ENCODE data around the gene FAM124B.

FAM124B gene

DNA sequence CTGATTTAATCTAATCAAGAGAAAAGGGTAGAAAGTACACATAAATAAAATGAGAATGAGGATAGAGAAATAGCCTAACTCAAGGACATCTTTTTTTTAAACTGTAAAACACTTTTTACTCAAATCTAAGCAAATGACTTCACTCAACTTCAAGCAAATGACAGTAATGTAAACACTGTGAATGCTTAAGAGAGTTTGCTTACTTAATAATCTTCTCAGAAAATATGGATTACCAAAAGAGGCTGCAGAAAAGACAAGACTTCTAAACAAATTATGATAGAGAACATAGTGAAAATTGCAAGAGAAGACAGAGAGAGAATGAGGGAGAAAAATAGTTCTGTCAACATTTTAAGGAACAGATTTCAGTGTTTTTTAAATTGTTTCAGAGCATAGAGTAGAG is 52.5 kb downstream of the FAM124B start:
- DNase-seq: no peak
- H3K27me3 ChIP-seq (replicated peaks; ENCODE audit: control insufficient read depth, insufficient read depth, low read length, poor library complexity, severe bottlenecking): no peaks in the 10 kb centered on the region
- no peak overlapping the region for H3K4me3 ChIP-seq (ENCODE audit: insufficient read depth, low read depth, low read length, poor library complexity, severe bottlenecking)
- H3K4me1 ChIP-seq (ENCODE audit: control insufficient read depth, insufficient read depth, low read length, poor library complexity, severe bottlenecking): no peaks in the 10 kb centered on the region
- H3K27ac ChIP-seq (ENCODE audit: insufficient read depth, low read length, poor library complexity, severe bottlenecking): no peak overlapping the region
- no peaks in the 10 kb centered on the region for H3K36me3 ChIP-seq (ENCODE audit: control insufficient read depth, insufficient read depth, low read length)
- no peaks in the 10 kb centered on the region for H3K9me3 ChIP-seq (ENCODE audit: control insufficient read depth, low read length)

DNA sequence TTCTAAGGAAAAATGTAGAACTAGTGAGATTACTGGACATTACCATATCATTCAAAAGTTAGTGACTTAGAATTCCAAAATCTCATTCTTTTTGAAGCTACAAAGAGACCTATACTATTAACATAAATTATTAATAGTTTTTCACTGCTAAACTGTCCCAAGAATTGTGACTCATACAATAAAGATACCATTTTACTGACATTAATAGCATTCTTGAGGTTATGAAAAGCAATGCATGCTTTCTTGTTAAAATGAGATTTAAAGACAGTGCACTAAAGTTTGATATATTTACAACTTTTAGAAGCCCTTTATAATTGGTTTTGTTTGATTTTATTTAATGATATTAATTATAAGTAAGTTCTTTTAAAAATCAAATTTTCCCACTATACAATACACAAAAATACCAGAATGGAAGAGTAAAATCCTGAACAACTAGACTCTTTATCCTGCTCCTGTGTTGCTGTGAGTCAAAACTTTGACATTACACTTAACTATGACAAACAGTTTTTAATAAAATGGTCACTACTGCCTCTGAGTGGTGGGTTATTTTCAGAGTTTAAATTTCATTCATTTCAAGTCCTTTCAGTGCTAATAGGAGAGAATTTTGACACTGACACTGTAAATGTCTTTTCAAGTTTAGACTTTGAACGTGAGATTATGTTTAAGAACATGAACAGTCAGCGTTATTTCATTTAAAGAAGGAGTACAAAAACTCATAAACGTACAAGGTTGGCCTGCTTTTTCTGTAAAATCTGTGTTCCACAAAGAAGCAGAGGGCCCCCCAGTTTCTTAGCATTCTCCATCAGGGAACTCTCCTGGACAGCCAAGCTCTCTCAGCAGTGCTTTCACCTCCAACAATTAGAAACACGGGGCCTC is 54.5 kb downstream of the FAM124B start:
- Histone ChIP-seq H3K4me3 (ENCODE audit: insufficient read depth, low read depth, low read length, poor library complexity, severe bottlenecking) (no peak overlapping the region), H3K9me3 (ENCODE audit: control insufficient read depth, low read length) (no peaks in the 10 kb centered on the region), H3K27ac (ENCODE audit: insufficient read depth, low read length, poor library complexity, severe bottlenecking) (no peak overlapping the region), H3K27me3 (replicated peaks; ENCODE audit: control insufficient read depth, insufficient read depth, low read length, poor library complexity, severe bottlenecking) (no peaks in the 10 kb centered on the region), H3K4me1 (ENCODE audit: control insufficient read depth, insufficient read depth, low read length, poor library complexity, severe bottlenecking) (no peaks in the 10 kb centered on the region), H3K36me3 (ENCODE audit: control insufficient read depth, insufficient read depth, low read length) (no peaks in the 10 kb centered on the region)
- no peak for DNase-seq

DNA sequence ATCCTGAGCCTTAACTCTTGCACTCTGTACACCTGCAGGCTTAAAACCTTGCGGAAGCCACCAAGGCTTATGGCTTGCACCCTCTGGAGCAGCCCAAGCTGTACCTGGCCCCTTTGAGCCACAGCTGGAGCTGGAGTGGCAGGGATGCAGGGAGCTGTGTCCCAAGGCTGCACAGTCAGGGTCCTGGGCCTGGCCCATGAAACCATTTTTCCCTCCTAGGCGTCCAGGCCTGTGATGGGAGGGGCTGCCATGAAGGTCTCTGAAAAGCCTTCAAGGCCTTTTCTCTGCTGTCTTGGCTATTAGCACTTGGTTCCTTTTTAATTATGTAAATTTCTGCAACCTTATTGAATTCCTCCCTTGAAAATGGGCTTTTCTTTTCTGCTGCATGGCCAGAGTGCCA is 56.4 kb downstream of the FAM124B start:
- Histone ChIP-seq H3K36me3 (ENCODE audit: control insufficient read depth, insufficient read depth, low read length) (no peaks in the 10 kb centered on the region), H3K27ac (ENCODE audit: insufficient read depth, low read length, poor library complexity, severe bottlenecking) (no peak overlapping the region), H3K4me3 (ENCODE audit: insufficient read depth, low read depth, low read length, poor library complexity, severe bottlenecking) (no peak overlapping the region), H3K4me1 (ENCODE audit: control insufficient read depth, insufficient read depth, low read length, poor library complexity, severe bottlenecking) (no peaks in the 10 kb centered on the region), H3K9me3 (ENCODE audit: control insufficient read depth, low read length) (no peaks in the 10 kb centered on the region), H3K27me3 (replicated peaks; ENCODE audit: control insufficient read depth, insufficient read depth, low read length, poor library complexity, severe bottlenecking) (no peaks in the 10 kb centered on the region)
- DNase-seq: no peak

DNA sequence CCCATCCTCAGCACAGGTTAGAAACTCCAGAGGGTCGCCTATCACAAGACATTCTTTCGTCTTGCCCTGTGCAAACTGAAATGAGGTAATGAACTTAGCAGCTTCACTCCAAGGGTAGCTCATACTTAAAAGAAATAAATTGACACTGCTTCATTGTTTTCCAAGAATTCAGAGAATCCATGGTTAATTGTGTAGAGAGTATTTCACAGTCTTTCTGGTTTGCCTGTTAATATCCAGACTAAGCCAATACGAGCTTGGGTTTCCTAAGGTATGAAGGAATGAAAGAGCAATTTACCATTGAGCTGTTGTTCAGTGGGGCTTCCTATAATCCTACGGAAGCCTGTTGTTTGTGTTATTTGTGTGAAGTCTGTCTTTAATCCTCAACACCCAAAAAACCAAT is 58.7 kb downstream of the FAM124B start:
- H3K4me1 ChIP-seq (ENCODE audit: control insufficient read depth, insufficient read depth, low read length, poor library complexity, severe bottlenecking): no peaks in the 10 kb centered on the region
- no peak for DNase-seq
- H3K36me3 ChIP-seq (ENCODE audit: control insufficient read depth, insufficient read depth, low read length): no peaks in the 10 kb centered on the region
- no peaks in the 10 kb centered on the region for H3K9me3 ChIP-seq (ENCODE audit: control insufficient read depth, low read length)
- no peak overlapping the region for H3K27ac ChIP-seq (ENCODE audit: insufficient read depth, low read length, poor library complexity, severe bottlenecking)
- H3K4me3 ChIP-seq (ENCODE audit: insufficient read depth, low read depth, low read length, poor library complexity, severe bottlenecking): no peak overlapping the region
- no peaks in the 10 kb centered on the region for H3K27me3 ChIP-seq (replicated peaks; ENCODE audit: control insufficient read depth, insufficient read depth, low read length, poor library complexity, severe bottlenecking)

DNA sequence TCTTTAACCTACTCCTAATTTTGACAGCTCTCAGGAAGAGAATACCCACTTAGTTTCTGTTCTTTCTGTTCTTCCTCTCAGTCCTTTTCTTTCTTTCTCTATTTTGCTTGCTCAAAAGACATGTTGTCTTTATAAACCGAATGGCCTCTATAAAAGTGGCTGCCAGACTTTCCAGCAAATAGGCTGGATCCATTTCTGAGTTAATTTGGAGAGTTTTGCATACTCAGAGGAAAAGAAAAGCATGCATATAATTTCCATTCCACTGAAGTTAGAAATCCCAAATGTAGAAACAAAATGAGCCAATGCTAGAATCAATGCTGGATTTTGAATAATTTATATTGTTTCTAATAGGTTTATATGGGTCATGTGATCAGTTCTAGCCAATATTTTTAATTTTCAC is 65.9 kb downstream of the FAM124B start:
- no peaks in the 10 kb centered on the region for H3K27me3 ChIP-seq (replicated peaks; ENCODE audit: control insufficient read depth, insufficient read depth, low read length, poor library complexity, severe bottlenecking)
- H3K4me1 ChIP-seq (ENCODE audit: control insufficient read depth, insufficient read depth, low read length, poor library complexity, severe bottlenecking): no peaks in the 10 kb centered on the region
- DNase-seq: no peak
- no peak overlapping the region for H3K4me3 ChIP-seq (ENCODE audit: insufficient read depth, low read depth, low read length, poor library complexity, severe bottlenecking)
- H3K9me3 ChIP-seq (ENCODE audit: control insufficient read depth, low read length): no peaks in the 10 kb centered on the region
- H3K27ac ChIP-seq (ENCODE audit: insufficient read depth, low read length, poor library complexity, severe bottlenecking): no peak overlapping the region
- H3K36me3 ChIP-seq (ENCODE audit: control insufficient read depth, insufficient read depth, low read length): no peaks in the 10 kb centered on the region

DNA sequence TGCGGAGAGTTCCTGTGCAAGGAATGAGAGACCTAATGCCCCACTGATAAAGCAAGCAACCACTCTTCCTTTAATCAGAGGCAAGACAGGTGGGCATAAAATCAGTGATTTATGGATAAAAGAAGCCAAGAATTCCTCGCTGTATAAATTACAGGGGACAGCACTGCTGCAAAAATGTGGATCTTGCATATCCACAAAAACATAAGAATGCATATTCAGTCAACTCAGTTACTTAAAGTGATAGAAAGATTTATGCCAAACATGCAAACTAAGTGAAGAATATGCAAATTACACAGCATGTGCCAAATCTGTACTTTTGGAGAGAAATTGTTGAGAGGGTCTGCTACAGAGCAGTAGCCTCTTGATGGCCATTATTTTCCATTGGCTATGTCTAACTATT is 67.2 kb downstream of the FAM124B start:
- Histone ChIP-seq H3K4me3 (ENCODE audit: insufficient read depth, low read depth, low read length, poor library complexity, severe bottlenecking) (no peak overlapping the region), H3K4me1 (ENCODE audit: control insufficient read depth, insufficient read depth, low read length, poor library complexity, severe bottlenecking) (no peaks in the 10 kb centered on the region), H3K27ac (ENCODE audit: insufficient read depth, low read length, poor library complexity, severe bottlenecking) (no peak overlapping the region), H3K27me3 (replicated peaks; ENCODE audit: control insufficient read depth, insufficient read depth, low read length, poor library complexity, severe bottlenecking) (no peaks in the 10 kb centered on the region), H3K36me3 (ENCODE audit: control insufficient read depth, insufficient read depth, low read length) (no peaks in the 10 kb centered on the region), H3K9me3 (ENCODE audit: control insufficient read depth, low read length) (no peaks in the 10 kb centered on the region)
- DNase-seq: no peak

DNA sequence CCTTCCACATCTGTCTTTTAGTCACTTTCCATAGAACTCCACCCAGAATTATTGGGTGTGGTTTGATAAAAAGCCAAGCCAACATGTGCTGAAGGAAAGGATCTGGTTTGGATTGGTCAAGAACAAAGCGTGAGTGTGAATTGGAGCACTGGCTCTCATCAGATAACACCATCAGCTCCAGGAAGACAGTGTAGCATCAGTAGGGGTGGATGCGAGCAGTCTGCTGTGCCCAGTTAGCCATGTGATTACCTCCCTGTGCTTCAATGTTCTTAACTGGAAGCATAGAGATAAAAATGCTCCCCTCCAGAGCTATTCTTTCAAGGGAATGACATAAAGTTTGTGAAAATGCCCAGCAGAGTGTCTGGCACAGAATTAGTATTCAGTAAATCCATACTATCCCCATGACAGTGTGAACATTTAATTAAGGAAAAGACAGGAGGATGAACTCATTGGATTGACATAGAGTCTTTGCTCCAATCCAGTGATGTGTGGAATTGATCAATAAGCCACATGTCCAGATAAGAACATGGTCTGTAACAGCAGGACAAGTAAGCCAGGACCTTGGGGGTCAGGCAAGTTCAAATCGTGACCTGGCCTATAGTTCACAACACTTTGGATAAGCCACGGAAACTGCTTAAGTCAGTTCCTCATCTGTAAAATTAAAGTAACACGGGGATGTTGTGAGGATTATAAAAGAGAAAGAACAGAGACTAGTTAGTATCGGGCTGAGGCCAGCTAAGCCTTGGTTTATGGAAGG is 68.0 kb downstream of the FAM124B start:
- Histone ChIP-seq H3K4me3 (ENCODE audit: insufficient read depth, low read depth, low read length, poor library complexity, severe bottlenecking) (no peak overlapping the region), H3K9me3 (ENCODE audit: control insufficient read depth, low read length) (no peaks in the 10 kb centered on the region), H3K27ac (ENCODE audit: insufficient read depth, low read length, poor library complexity, severe bottlenecking) (no peak overlapping the region), H3K27me3 (replicated peaks; ENCODE audit: control insufficient read depth, insufficient read depth, low read length, poor library complexity, severe bottlenecking) (no peaks in the 10 kb centered on the region), H3K4me1 (ENCODE audit: control insufficient read depth, insufficient read depth, low read length, poor library complexity, severe bottlenecking) (no peaks in the 10 kb centered on the region), H3K36me3 (ENCODE audit: control insufficient read depth, insufficient read depth, low read length) (no peaks in the 10 kb centered on the region)
- DNase-seq: no peak

DNA sequence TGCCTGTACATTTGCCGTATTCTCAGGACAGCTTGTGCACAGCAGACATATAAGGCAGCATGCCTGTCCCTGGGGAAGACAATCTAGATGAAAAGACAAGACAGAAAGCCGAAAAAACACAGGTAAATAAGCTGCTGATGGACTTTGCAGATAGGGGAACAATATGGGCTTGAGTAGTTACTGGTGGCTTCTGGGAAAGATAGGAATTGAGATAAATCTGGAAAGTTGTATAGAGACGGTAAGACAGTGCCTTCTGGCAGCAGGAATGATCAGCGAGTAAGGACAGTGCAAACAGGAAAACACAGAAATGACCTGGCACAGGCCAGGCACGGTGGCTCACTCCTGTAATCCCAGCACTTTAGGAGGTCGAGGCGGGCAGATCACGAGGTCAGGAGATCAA is 70.2 kb downstream of the FAM124B start:
- Histone ChIP-seq H3K4me3 (ENCODE audit: insufficient read depth, low read depth, low read length, poor library complexity, severe bottlenecking) (no peak overlapping the region), H3K4me1 (ENCODE audit: control insufficient read depth, insufficient read depth, low read length, poor library complexity, severe bottlenecking) (no peaks in the 10 kb centered on the region), H3K9me3 (ENCODE audit: control insufficient read depth, low read length) (no peaks in the 10 kb centered on the region), H3K27ac (ENCODE audit: insufficient read depth, low read length, poor library complexity, severe bottlenecking) (no peak overlapping the region), H3K27me3 (replicated peaks; ENCODE audit: control insufficient read depth, insufficient read depth, low read length, poor library complexity, severe bottlenecking) (no peaks in the 10 kb centered on the region), H3K36me3 (ENCODE audit: control insufficient read depth, insufficient read depth, low read length) (no peaks in the 10 kb centered on the region)
- DNase-seq: no peak

DNA sequence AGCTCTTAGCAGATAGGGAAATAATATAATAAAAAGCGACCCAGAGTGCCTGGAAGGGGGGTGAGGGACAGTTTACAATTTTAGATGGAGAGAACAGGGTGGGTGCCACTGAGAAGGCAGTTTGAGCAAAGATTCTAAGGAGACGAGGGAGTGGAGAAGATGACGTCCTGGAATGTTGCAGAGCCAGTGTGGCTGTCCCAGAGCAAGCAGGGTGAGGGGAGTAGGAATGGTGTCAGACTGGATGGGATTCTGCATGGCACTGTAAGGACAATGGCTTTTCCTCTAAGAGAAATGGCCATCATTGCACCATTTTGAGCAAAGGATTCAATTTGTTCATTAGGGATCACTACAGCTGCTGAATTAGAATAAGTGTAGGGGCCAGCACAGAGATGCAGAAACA is 73.1 kb downstream of the FAM124B start:
- H3K4me3 ChIP-seq (ENCODE audit: insufficient read depth, low read depth, low read length, poor library complexity, severe bottlenecking): no peak overlapping the region
- no peaks in the 10 kb centered on the region for H3K27me3 ChIP-seq (replicated peaks; ENCODE audit: control insufficient read depth, insufficient read depth, low read length, poor library complexity, severe bottlenecking)
- DNase-seq: no peak
- no peaks in the 10 kb centered on the region for H3K36me3 ChIP-seq (ENCODE audit: control insufficient read depth, insufficient read depth, low read length)
- no peaks in the 10 kb centered on the region for H3K9me3 ChIP-seq (ENCODE audit: control insufficient read depth, low read length)
- no peaks in the 10 kb centered on the region for H3K4me1 ChIP-seq (ENCODE audit: control insufficient read depth, insufficient read depth, low read length, poor library complexity, severe bottlenecking)
- H3K27ac ChIP-seq (ENCODE audit: insufficient read depth, low read length, poor library complexity, severe bottlenecking): no peak overlapping the region
